Cardiac muscle cell (in vitro differentiated cells and primary cell): ENCODE data around the gene KBTBD8. TPM values are rescaled to one million over a fixed set of nuclear protein-coding genes. Genes with fewer than 3 reads are reported as not detected.

Experiments
- DNase-seq, 2 donors: peaks; one replicate each; pipeline versions ENCODE4 v3.0.0 to v3.0.0-alpha.2; 2010 to 2017; ENCODE audit warnings: low read depth in 1 of 2, low spot score in 1 of 2
- H3K27ac ChIP-seq: fragments of 200-600 bp; sonication (generic); 2 replicates; pipeline ENCODE4 v1.5.1; 2016
- H3K27me3 ChIP-seq: fragments of 200-600 bp; sonication (generic); 2 replicates; pipeline ENCODE4 v1.6.0; 2016; ENCODE audit warnings: control low read depth
- H3K36me3 ChIP-seq: fragments of 200-600 bp; sonication (generic); 2 replicates; pipeline ENCODE4 v1.5.1; 2016; ENCODE audit warnings: control low read depth
- H3K4me1 ChIP-seq: fragments of 200-600 bp; sonication (generic); 2 replicates; pipeline ENCODE4 v1.8.1; 2017; ENCODE audit warnings: low read depth, mild to moderate bottlenecking, mixed run types
- H3K4me3 ChIP-seq: fragments of 200-600 bp; sonication (generic); 2 replicates; pipeline ENCODE4 v1.5.1; 2016; ENCODE audit warnings: mild to moderate bottlenecking
- H3K9me3 ChIP-seq: fragments of 200-600 bp; sonication (generic); 2 replicates; pipeline ENCODE4 v1.5.1; 2017; ENCODE audit warnings: low read depth, mild to moderate bottlenecking, control low read depth
- polyA plus RNA-seq: library from polyadenylated mRNA; unstranded; fragments of >200 nt; fragmentation: Nextera tagmentation; extraction: Ambion mirVana; gene quantifications from 2 replicates; pipeline ENCODE4 v1.2.1, GENCODE V29; 2016
- total RNA-seq: library from RNA; depleted of rRNA; stranded (reverse); fragments of >200 nt; gene quantifications from 2 replicates; pipeline ENCODE4 v1.2.3, GENCODE V29; 2016
- TF ChIP-seq, protein P1 (sequence below): IDR thresholded peaks from 2 replicates; pipeline ENCODE4 v1.5.1; 2012; ENCODE audit warnings: low read depth, mild to moderate bottlenecking, low read length

KBTBD8 gene
- total and polyA plus RNA-seq, 2 experiments from 2014 or later, result 4.3 to 13.8 TPM

DNA sequence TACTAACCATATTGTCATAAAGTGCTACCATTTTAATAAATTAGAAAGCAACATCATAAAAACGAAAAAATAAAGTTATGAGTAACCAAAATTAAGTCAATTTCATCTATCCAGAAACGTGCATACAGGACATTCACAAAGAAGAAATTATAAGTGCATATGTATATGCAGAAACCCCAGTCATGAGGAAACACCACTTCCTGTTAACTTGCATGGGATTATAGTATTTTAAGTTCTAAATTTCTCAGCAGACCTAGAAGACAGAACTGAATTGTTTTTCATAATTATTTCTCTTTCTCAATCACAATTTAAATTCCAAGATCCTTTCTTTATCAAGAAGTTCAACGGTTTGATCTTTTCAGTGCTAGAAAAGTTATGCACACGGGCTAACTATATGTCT lies 1.4 kb upstream of the KBTBD8 start:
- peaks cover 6% of the 10 kb centered on the region for H3K27me3 ChIP-seq
- DNase-seq, result no peak
- H3K4me1 ChIP-seq, result peaks cover 28% of the 10 kb centered on the region
- H3K4me3 ChIP-seq, result no peak overlapping the region
- no peak overlapping the region for H3K27ac ChIP-seq
- TF ChIP-seq, protein P1, sequence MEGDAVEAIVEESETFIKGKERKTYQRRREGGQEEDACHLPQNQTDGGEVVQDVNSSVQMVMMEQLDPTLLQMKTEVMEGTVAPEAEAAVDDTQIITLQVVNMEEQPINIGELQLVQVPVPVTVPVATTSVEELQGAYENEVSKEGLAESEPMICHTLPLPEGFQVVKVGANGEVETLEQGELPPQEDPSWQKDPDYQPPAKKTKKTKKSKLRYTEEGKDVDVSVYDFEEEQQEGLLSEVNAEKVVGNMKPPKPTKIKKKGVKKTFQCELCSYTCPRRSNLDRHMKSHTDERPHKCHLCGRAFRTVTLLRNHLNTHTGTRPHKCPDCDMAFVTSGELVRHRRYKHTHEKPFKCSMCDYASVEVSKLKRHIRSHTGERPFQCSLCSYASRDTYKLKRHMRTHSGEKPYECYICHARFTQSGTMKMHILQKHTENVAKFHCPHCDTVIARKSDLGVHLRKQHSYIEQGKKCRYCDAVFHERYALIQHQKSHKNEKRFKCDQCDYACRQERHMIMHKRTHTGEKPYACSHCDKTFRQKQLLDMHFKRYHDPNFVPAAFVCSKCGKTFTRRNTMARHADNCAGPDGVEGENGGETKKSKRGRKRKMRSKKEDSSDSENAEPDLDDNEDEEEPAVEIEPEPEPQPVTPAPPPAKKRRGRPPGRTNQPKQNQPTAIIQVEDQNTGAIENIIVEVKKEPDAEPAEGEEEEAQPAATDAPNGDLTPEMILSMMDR, result no peak
- no peaks in the 10 kb centered on the region for H3K9me3 ChIP-seq
- H3K36me3 ChIP-seq, result peaks cover 5% of the 10 kb centered on the region

DNA sequence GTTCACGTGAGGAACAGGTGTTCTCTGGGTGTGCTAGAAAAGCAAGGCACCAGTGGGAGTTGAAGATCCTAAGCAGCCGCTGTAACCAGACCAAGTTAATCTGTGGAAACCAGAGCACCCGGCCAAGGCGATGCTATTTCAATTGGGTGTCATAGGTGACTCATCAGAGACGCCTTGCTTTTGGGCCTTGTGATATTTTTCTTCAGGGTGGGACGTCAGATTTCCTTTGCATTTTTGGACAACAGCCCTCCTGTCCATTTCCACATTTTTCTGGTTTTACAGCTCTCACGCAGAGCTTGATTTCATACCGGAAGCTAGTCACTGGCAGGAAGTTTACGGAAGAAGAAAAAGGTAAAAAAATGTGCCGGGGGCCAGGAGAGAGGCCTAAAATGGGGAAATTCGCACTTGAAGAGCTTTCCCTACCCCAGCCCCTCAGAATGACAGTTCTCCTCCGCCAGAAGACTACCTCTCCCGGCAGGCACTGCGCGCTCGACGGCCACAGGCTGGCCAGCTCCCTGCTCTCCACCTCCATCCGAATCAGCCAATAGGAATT lies 471 bp upstream of the KBTBD8 start:
- H3K4me1 ChIP-seq, result peaks cover 28% of the 10 kb centered on the region
- peaks cover 5% of the 10 kb centered on the region for H3K36me3 ChIP-seq
- no peaks in the 10 kb centered on the region for H3K9me3 ChIP-seq
- no peak overlapping the region for H3K4me3 ChIP-seq
- H3K27me3 ChIP-seq, result peaks cover 6% of the 10 kb centered on the region
- no peak overlapping the region for H3K27ac ChIP-seq
- TF ChIP-seq, protein P1, result no peak
- DNase-seq, result no peak

DNA sequence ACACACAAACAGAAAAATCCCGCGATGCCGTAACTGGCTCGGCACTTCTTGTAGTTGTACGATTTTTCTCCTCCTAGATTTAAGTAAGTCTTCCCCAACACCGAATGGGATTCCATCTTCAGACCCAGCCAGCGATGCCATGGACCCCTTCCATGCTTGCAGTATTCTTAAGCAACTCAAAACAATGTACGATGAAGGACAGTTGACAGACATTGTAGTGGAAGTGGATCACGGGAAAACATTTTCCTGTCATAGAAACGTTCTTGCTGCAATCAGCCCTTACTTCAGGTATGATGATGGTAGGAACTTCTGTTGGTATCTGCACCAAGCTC lies 763 bp downstream of the KBTBD8 start:
- Histone ChIP-seq H3K27me3 (peaks cover 6% of the 10 kb centered on the region), H3K4me1 (peaks cover 29% of the 10 kb centered on the region), H3K9me3 (no peaks in the 10 kb centered on the region), H3K36me3 (peaks cover 5% of the 10 kb centered on the region), H3K4me3 (peak overlapping the region; percentile 91), H3K27ac (peak overlapping the region; percentile 31)
- peak in 1 of 2 donors; percentile 34 for DNase-seq
- TF ChIP-seq, protein P1, result no peak

DNA sequence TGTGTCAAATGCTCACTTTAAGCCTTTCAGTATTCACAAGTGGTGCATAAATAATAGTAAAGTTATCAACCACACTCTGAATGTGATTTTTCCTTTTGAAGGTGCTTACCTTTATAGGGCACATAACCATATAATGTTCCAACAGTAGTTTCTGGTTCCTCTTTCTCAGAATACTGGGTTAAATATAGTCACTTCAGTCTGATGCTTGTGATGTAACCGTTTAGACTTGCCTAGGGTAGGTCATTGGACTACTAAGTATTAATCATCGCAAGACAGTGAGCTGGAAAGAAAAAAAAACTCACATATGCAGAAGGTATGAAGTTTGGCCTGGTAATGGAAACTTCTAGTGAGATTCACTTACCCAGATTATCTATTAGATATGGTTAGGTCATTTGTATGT lies 1.9 kb downstream of the KBTBD8 start:
- Histone ChIP-seq H3K9me3 (no peaks in the 10 kb centered on the region), H3K36me3 (peaks cover 10% of the 10 kb centered on the region), H3K27me3 (peaks cover 6% of the 10 kb centered on the region), H3K27ac (no peak overlapping the region), H3K4me3 (peak overlapping the region; percentile 91), H3K4me1 (peaks cover 39% of the 10 kb centered on the region)
- peak in 1 of 2 donors; percentile 20 for DNase-seq
- TF ChIP-seq, protein P1, result no peak

DNA sequence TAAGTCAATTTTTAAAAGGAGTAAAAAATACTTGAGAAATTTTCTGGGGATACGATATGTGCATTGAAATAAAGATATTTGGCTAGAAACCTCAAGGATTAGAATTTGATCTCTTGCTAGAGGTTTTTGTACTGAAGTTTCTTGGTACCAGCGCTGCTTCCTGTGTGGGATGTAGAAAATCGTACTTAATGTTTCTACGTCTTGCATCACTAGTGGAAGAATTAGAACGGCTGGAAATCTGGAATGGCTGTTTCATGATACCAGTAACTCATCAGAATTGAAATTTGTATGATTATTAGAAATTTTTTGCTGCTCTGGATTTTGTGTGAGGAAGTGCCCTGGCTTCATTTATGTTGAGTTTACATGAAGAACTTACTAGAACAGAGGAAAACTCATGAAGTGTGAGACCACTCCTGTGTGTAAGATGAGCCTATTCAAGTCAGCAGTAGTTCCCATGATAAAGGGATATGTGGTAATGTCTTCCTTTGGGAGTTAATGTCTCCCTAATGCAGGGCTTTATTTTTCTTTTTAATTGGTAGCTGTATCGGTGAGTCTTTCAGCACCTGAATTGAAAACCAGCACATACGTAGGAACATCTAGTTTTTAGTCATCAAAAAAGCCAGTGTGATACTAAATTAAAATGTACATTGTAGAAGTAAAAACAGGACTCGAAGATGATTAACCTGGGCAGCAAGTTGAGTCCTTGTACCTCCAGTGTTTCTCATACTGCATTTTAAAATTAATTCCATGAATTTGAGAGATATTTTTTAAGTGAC lies 3.2 kb downstream of the KBTBD8 start:
- DNase-seq, result no peak
- TF ChIP-seq, protein P1, result no peak
- Histone ChIP-seq H3K27ac (no peak overlapping the region), H3K4me3 (no peak overlapping the region), H3K36me3 (peaks cover 10% of the 10 kb centered on the region), H3K27me3 (no peaks in the 10 kb centered on the region), H3K4me1 (peaks cover 49% of the 10 kb centered on the region), H3K9me3 (no peaks in the 10 kb centered on the region)
